SH-SY5Y (cell line): ENCODE measurements around the gene LIMK2.

Experiments used
- GATA2 ChIP-seq: IDR thresholded peaks from 2 replicates; pipeline ENCODE4 v1.6.1; 2011; ENCODE audit warnings: mild to moderate bottlenecking, low read depth, low read length
- GATA3 ChIP-seq: IDR thresholded peaks from 2 replicates; pipeline ENCODE4 v1.6.1; 2011; ENCODE audit warnings: low read depth, mild to moderate bottlenecking, low read length, moderate library complexity

LIMK2 gene

GRCh38 chr22:31230871-31231621, 18.9 kb downstream of the LIMK2 start:
- TF ChIP-seq GATA3 (no peak), GATA2 (no peak)

- no peak for TF ChIP-seq GATA3
- no peak for TF ChIP-seq GATA2
Observed at GRCh38 chr22:31233001-31233400, 20.9 kb downstream of the LIMK2 start.

- TF ChIP-seq GATA2 (no peak), GATA3 (no peak)
Observed at GRCh38 chr22:31235081-31235480, 23.0 kb downstream of the LIMK2 start.

DNA sequence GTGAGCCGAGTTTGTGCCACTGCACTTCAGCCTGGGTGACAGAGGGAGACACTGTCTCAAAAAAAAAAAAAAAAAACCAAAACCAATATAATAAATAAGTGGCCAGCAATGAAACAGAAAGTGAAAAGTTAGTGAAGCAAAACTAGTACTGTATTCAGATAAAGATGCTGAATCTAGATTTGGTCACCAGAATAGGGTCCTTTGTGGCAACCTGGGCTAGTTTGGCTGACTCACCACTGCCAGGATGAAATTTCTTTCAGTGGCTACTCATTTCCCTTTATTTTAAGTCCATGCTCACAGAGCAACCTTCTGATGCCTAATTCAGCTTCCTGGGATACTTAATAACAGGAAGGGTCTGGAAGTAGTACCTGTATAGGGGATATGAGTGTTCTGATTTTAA, 26.0 kb downstream of the LIMK2 start:
- no peak for TF ChIP-seq GATA2
- no peak for TF ChIP-seq GATA3

DNA sequence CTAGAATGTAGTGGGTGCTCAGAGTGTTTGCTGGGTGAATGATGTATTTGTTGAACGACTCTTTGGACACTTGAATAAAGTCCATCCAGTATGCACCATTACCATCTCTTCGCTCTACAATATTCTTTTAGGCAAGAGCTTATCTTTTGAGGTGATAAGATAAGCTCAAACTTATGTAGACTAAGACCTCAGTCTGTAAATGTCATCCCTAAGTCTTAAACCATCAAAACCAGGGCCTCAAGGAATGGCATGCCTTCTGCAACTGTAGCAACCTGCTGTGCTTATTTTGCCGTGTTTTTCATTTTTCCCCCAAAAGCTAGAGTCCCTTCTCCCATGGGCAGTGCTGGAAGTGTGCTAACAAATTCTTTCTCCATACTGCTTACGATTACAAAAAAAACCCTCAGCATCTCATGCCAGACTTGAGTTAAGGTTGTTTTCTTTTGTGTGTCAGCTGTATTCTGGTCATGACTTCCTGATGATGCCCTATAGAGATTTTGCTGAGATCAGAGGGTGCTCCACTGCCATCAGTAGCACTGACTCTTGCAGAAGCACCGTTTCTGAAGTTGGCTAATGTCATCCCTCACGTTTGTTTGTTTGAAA, 27.8 kb downstream of the LIMK2 start:
- TF ChIP-seq GATA2, result no peak

DNA sequence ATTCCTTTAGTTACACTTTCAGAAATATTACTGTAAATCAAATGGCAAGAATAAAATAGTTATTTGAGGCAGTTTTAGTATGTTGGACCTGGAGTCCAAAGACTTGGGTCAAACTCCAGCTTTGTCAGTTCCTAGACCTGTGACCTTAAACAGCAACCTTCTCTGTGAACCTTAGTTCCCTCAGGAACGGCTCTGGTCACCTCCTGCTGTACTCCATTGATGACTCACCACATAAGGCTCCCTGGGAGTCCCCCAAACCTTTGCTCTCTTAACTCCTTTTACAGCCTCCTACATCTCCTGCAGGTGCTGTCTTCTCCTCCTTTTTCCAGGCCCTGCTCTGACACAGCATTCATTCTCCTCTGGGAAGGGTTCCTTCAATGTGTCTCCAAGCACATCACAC, 29.1 kb downstream of the LIMK2 start:
- TF ChIP-seq GATA2, result no peak
- no peak for TF ChIP-seq GATA3

DNA sequence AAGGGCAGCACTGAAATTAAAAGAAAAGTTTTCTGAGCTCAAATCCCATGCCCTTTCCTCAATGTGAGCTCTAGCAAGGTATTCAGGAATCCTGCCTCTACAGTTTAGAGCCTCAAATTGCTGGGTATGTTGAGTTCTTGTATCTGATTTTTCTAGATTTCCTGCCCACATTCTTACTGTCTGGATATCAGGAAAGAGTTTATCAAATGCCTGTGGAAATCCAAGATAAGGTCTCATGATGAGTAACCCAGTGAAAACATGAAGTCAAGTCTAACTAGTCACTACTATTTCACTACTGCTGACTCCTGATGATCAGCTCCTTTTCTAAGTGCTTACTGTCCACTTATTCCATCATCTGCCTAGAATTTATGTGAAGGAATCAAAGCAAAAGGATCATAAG, 29.8 kb downstream of the LIMK2 start:
- TF ChIP-seq GATA2, result no peak
- no peak for TF ChIP-seq GATA3

GRCh38 chr22:31243339-31244045, 31.4 kb downstream of the LIMK2 start:
- TF ChIP-seq GATA2, result no peak
- TF ChIP-seq GATA3, result no peak

DNA sequence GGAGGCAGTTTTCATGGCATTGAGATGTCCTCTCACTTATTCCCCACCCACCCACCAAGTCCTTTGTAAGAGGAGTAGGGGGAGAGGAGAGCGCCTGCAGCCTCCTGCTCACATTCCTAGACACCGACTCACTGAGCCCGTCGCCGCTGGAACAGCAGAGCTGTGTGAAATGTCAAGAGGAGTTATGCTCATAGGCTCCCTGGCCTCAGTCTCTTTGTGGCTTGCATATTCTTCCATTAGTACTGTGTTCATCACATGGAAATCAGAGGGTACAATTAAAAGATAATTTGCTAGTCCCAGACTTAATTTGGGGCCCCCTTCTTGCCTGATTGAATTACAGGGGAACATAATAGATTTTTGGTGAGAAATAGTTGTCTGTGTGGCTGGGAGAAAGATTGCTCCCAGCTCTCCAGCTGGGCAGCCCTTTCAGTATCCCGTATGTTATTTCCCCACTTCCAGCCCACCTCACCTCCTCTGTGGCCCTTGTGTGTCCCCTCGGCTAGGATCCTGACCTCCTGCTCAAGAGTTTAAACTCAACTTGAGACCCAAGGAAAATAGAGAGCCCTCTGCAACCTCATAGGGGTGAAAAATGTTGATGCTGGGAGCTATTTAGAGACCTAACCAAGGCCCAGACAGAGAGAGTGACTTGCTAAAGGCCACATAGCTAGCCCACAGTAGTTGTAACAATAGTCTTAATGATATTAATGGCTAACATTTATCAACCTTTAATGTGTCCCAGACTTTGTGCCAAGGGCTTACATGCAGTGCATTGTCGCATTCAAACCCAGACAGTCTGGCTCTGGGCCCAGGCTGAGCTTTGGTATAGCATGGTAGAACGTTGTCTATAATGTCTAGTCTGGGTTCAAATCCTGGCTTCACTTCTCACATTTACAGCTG, 32.2 kb downstream of the LIMK2 start:
- TF ChIP-seq GATA2, result no peak
- TF ChIP-seq GATA3, result no peak

DNA sequence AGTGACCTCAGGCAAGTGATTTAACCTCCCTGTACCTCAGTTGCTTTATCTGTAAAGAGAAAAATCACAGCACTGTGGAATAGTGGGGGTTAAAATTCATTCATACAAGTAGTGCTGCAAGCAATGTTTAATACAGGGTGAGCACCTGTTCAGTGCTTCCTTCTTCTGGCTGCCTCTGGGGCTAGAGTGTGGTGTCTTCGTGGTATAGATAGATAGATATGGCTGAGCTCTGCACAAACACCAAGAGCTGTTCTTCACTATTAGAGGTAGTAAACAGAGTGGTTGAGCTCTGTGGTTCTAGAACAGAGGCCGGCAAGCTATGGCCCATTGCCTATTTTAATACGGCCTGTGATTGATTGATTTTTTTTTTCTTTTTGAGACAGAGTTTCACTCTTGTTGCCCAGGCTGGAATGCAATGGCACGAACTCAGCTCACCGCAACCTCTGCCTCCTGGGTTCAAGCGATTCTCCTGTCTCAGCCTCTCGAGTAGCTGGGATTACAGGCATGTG, 32.9 kb downstream of the LIMK2 start:
- no peak for TF ChIP-seq GATA2
- no peak for TF ChIP-seq GATA3

DNA sequence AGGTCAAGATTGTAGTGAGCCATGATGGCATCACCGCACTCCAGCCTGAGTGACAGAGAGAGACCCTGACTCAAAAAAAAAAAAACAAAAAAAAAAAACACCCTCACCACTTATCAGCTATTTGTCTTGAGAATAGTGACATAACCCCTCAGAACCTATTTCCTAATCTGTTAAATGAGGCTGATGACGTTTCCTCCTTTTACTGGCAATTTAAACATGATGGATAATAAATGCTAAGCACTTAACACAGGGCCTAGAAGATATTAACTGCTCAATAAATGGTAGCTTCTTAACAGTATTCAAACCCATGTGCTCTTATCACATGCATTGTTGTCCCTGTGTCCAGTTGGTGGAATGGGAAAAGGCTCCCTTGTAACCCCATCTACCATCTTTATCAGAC, 34.6 kb downstream of the LIMK2 start:
- TF ChIP-seq GATA3, result no peak
- no peak for TF ChIP-seq GATA2

DNA sequence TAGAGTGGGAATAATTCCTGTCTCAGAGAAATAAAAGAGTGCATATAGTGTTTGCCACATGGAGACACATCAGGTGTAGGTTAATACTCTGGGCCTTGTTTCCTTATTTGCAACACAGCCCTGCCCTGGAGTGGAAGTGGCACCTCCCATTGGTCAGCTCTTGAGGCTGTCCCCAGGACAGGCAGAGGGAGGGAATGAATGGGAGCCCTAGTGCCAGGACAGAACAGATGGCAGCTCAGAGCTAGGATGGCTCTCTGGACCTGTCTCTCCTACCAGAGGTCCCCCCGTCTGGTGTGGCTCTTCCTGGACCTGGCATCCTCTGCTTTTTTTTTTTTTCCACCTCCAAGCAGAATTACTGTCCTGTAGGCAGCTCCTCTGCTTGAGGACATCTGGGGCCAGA, 35.6 kb downstream of the LIMK2 start:
- no peak for TF ChIP-seq GATA2
- TF ChIP-seq GATA3, result no peak

DNA sequence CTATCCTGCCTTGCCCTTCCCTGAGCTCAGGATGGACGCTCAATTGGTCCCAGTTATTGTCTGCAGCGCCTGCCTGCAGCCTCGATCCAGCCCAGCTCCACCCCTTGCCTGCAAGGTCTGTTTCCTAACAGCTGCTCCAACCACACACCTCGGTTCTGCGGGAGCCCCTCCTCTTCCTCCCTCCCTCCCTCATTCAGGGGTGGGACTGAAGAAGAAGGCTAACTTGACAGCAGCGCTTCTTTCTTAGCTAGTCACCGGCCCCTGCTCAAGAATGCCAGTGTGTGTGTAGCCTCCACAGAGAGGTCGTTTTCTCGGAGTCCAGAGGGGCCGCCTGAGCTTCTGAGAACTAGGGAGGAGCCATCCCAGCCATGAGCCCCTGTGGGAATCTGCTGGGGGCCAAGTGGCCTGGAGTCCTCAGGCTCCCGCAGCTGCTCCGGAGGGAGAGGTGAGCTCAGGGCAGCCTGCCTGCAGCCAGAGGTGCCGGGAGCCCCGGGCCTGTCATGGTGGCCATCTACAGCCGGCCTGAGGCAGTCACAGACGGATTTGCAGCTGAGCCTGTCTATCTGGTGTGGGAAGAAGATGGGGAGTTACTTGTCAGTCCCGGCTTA, 36.1 kb downstream of the LIMK2 start:
- no peak for TF ChIP-seq GATA3
- TF ChIP-seq GATA2, result no peak
